WERI-Rb-1 (cell line): Measurements from ENCODE around the gene AICDA.
"Not testable (repeated sequence)": the region's sequence is repeated elsewhere in the genome, so short reads cannot be mapped to it uniquely, and the experiment has no call there.

Experiments used
- DNase-seq: peaks from one replicate; pipeline ENCODE4 v3.0.0-alpha.2; 2020
- H3K27ac ChIP-seq: fragments of 250-450 bp; sonication (Bioruptor Pico); 2 replicates; pipeline ENCODE4 v1.5.1; 2020; ENCODE audit warnings: mild to moderate bottlenecking, moderate library complexity
- H3K27me3 ChIP-seq: fragments of 250-450 bp; sonication (Bioruptor Pico); 2 replicates; pipeline ENCODE4 v1.5.1; 2021; ENCODE audit warnings: mild to moderate bottlenecking, low read depth, moderate library complexity; ENCODE audit not compliant: insufficient read depth, severe bottlenecking
- H3K36me3 ChIP-seq: fragments of 250-450 bp; sonication (Bioruptor Pico); 2 replicates; pipeline ENCODE4 v1.5.1; 2020; ENCODE audit warnings: mild to moderate bottlenecking, moderate library complexity
- H3K4me3 ChIP-seq: 2 replicates; pipeline ENCODE4 v1.5.1; 2011; ENCODE audit warnings: low read depth, mild to moderate bottlenecking, control low read depth, low read length
- H3K9me3 ChIP-seq: fragments of 250-450 bp; sonication (Bioruptor Pico); 2 replicates; pipeline ENCODE4 v1.5.1; 2021; ENCODE audit warnings: mild to moderate bottlenecking, moderate library complexity; ENCODE audit not compliant: severe bottlenecking
- TF ChIP-seq, protein P1 (sequence below): IDR thresholded peaks from 2 replicates; pipeline ENCODE4 v1.5.1; 2011; ENCODE audit warnings: low read depth, mild to moderate bottlenecking, control low read depth, inconsistent platforms, low read length

Gene AICDA

DNA sequence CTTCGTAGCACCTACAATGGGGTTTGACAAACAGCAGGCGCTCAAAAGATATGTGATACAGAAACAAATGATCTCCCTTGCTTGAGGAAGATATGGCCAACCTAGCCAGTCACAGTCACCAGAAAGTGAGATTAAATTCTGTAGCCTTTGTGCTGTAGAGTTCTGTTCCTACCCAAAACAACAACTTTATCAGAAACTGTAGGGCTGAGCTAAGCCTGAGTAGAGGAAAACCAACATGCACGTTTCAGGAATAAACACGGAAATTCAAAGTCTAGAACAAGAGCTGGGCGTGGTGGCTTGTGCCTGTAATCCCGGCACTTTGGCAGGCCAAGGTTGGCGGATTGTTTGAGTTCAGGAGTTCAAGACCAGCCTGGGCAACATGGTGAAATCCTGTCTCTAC lies 23.0 kb downstream of the AICDA start:
- no peaks in the 10 kb centered on the region for H3K36me3 ChIP-seq
- H3K27ac ChIP-seq: no peak overlapping the region
- no peaks in the 10 kb centered on the region for H3K9me3 ChIP-seq
- TF ChIP-seq, protein P1, sequence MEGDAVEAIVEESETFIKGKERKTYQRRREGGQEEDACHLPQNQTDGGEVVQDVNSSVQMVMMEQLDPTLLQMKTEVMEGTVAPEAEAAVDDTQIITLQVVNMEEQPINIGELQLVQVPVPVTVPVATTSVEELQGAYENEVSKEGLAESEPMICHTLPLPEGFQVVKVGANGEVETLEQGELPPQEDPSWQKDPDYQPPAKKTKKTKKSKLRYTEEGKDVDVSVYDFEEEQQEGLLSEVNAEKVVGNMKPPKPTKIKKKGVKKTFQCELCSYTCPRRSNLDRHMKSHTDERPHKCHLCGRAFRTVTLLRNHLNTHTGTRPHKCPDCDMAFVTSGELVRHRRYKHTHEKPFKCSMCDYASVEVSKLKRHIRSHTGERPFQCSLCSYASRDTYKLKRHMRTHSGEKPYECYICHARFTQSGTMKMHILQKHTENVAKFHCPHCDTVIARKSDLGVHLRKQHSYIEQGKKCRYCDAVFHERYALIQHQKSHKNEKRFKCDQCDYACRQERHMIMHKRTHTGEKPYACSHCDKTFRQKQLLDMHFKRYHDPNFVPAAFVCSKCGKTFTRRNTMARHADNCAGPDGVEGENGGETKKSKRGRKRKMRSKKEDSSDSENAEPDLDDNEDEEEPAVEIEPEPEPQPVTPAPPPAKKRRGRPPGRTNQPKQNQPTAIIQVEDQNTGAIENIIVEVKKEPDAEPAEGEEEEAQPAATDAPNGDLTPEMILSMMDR: no peak
- no peak for DNase-seq
- no peak overlapping the region for H3K4me3 ChIP-seq
- no peaks in the 10 kb centered on the region for H3K27me3 ChIP-seq

DNA sequence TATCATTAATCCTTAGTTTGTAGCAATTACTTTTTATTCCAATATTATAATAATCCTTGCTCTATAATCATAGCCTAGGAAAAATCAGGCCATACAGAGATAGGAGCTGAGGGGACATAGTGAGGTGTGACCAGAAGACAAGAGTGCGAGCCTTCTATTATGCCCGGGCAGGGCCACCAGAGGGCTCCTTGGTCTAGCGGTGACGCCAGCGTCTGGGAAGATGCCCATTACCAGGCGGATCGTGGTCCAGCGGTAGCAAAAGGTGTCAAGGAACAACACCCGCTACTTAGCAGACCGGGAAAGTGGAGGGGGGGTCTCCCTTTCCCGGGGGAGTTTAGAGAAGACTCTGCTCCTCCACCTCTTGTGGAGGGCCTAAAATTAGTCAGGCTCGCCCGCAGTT lies 28.2 kb downstream of the AICDA start:
- H3K9me3 ChIP-seq, DNase-seq, H3K27ac ChIP-seq: not testable (repeated sequence)

DNA sequence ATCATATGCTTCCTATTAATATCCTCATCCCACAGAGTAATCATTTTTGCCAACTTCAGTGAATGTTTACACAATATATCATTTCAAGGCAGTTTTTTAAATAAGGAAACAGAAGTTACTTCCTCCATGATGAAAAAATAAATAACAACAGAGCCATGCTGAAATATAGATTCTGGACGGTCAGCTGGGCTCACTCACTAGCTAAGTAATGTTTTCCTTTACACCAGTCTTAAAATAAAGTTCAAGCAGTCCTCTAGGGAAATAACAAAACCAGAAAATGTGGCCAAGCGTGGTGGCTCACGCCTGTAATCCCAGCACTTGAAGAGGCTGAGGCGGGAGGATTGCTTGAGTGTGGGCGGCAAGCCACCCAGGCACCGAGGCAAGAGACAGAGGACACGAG lies 28.7 kb downstream of the AICDA start:
- no peak overlapping the region for H3K27ac ChIP-seq
- no peaks in the 10 kb centered on the region for H3K36me3 ChIP-seq
- TF ChIP-seq, protein P1: no peak
- no peak for DNase-seq
- H3K4me3 ChIP-seq: no peak overlapping the region
- H3K9me3 ChIP-seq: no peaks in the 10 kb centered on the region
- no peaks in the 10 kb centered on the region for H3K27me3 ChIP-seq

More for the DNA sequence above, 28.2 kb downstream of the AICDA start:
- TF ChIP-seq, protein P1: peak; percentile 10; the same call in 1 of the 2 replicates
- not testable (repeated sequence) for H3K27me3 ChIP-seq, H3K36me3 ChIP-seq, H3K4me3 ChIP-seq

DNA sequence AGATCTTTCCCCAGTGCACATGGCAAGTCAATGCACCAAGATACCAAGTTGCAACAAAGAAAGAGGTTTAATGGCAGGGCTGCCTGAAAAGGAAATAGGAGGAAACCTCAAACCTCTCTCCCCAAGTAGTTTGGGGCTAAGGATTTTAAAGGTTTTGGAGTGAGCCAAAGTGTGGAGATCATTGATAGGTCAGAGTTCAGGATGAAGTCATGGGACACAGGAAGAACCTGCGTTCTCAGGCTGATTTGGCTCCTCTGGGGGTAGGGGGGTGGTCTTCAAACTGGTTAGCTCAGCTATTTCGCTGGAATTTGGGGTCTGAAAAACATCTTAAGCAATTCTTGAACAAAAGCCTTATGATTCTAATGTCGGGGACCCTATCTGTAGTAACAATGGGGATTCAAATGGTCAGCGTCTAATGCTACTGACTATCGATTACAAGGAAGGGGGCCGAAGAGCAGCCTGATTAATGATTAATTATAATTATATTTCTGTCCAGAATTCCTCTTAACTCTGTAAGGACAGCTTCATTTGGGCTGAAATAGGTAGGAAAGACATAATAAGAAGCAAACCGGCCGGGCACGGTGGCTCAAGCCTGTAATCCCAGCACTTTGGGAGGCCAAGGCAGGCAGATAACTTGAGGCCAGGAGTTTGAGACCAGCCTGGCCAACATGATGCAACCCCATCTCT lies 31.4 kb downstream of the AICDA start:
- Histone ChIP-seq H3K36me3 (no peaks in the 10 kb centered on the region), H3K27me3 (no peaks in the 10 kb centered on the region), H3K27ac (no peak overlapping the region), H3K4me3 (no peak overlapping the region), H3K9me3 (no peaks in the 10 kb centered on the region)
- DNase-seq: no peak
- TF ChIP-seq, protein P1: no peak

DNA sequence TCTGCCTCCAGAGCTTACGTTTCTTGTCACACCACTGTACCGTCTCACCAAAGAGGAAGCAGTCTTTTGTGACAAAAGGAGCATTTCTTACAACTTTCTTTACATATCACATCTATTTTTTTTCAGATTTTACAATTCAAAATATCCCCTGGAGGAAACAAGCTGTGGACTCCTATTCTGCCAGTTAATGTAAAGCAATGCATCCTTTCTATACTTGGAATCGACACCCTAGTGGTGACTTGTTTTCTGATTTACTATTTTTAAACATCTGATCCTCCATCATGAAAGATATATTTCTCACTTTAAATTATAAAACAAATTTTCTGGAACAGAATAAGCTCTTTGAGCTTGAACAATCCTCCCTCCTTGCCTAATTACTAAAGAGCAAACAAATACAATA lies 34.8 kb downstream of the AICDA start:
- TF ChIP-seq, protein P1: no peak
- Histone ChIP-seq H3K9me3 (no peaks in the 10 kb centered on the region), H3K36me3 (no peaks in the 10 kb centered on the region), H3K27ac (no peak overlapping the region), H3K27me3 (no peaks in the 10 kb centered on the region), H3K4me3 (no peak overlapping the region)
- no peak for DNase-seq

DNA sequence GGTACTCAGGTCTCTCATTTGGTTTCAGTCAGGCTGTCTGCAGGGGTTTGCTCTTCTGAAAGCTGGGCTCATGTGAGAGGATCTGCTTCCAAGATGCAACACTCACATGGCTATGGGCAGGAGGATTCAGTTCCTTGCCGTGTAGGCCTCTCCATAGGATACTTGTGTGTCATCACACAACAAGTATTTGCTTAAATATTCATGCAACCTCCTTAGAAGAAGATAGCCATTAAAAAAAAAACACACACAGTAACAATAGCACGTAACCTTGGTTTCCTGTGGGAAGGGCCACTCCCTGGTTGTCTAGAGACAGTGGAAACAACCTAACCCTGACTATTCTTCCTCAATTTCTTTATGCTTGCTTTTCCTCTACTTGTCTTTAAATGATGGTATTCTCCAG lies 40.2 kb downstream of the AICDA start:
- H3K9me3 ChIP-seq: no peaks in the 10 kb centered on the region
- no peak overlapping the region for H3K27ac ChIP-seq
- H3K27me3 ChIP-seq: no peaks in the 10 kb centered on the region
- no peaks in the 10 kb centered on the region for H3K36me3 ChIP-seq
- no peak for DNase-seq
- TF ChIP-seq, protein P1: no peak
- H3K4me3 ChIP-seq: no peak overlapping the region
